22Rv1 (cell line): Measurements from ENCODE around the gene ANTXR1.

Experiments
- CTCF ChIP-seq: fragments of 450-650 bp; IDR thresholded peaks from 2 replicates; pipeline ENCODE4 v1.5.1; 2017; ENCODE audit warnings: mild to moderate bottlenecking
- ZFX ChIP-seq: fragments of 450-650 bp; IDR thresholded peaks from 2 replicates; pipeline ENCODE4 v1.6.1; 2017; ENCODE audit warnings: antibody characterized with exemption, borderline replicate concordance

GRCh38 chr2:69083235-69083748, 70.3 kb downstream of the ANTXR1 start:
- no peak for TF ChIP-seq CTCF
- no peak for TF ChIP-seq ZFX
